Esophagus muscularis mucosa (tissue), 4 donors: ENCODE results near the gene WNT9A. TPM values are rescaled to one million over a fixed set of nuclear protein-coding genes. Genes with fewer than 3 reads are reported as not detected.

Experiments
- DNase-seq: peaks from one replicate; pipeline ENCODE4 v3.0.0-alpha.2; 2017; ENCODE audit errors: extremely low spot score
- H3K27ac ChIP-seq, 4 donors: fragments of 200-600 bp; sonication (generic); replicated peaks in 1 of 4; 1 replicate in 3 of 4; 2 replicates in 1 of 4; pipeline ENCODE4 v1.5.1; 2016 to 2019; ENCODE audit warnings: mild to moderate bottlenecking in 1 of 4
- H3K27me3 ChIP-seq, 4 donors: fragments of 200-600 bp; sonication (generic); one replicate each; pipeline versions ENCODE4 v1.5.1 to v1.6.0; 2016 to 2019
- H3K36me3 ChIP-seq, 4 donors: fragments of 200-600 bp; sonication (generic); one replicate each; pipeline ENCODE4 v1.5.1; 2016 to 2019
- H3K4me1 ChIP-seq, 4 donors: fragments of 200-600 bp; sonication (generic); one replicate each; pipeline ENCODE4 v1.5.1; 2016 to 2019
- H3K4me3 ChIP-seq, 4 donors: fragments of 200-600 bp; sonication (generic); 1 replicate in 2 of 4; 2 replicates in 2 of 4; pipeline ENCODE4 v1.5.1; 2016 to 2019; ENCODE audit warnings: mild to moderate bottlenecking in 4 of 4, moderate library complexity in 1 of 4
- H3K9me3 ChIP-seq, 4 donors: fragments of 200-600 bp; sonication (generic); 1 replicate in 3 of 4; 2 replicates in 1 of 4; pipeline ENCODE4 v1.5.1; 2016 to 2019
- CTCF ChIP-seq, 3 experiments: fragments of 200-600 bp in 2 of 3; fragments of 450-650 bp in 1 of 3; sonication (generic) in 2 of 3; IDR thresholded peaks; one replicate each; pipeline ENCODE4 v1.5.1; 2017 to 2019; ENCODE audit warnings: antibody characterized with exemption in 3 of 3, mild to moderate bottlenecking in 2 of 3, moderate library complexity in 1 of 3
- EP300 ChIP-seq: sonication (generic); formaldehyde crosslinking; IDR thresholded peaks from one replicate; pipeline ENCODE4 v1.6.1; 2017; ENCODE audit warnings: antibody characterized with exemption
- POLR2A ChIP-seq: fragments of 450-650 bp; IDR thresholded peaks from one replicate; pipeline ENCODE4 v1.6.1; 2017; ENCODE audit warnings: antibody characterized with exemption, moderate library complexity, mild to moderate bottlenecking, low read depth
- POLR2AphosphoS5 ChIP-seq, 2 donors: sonication (generic); formaldehyde crosslinking; IDR thresholded peaks; one replicate each; pipeline ENCODE4 v1.6.1; 2017; ENCODE audit warnings: antibody characterized with exemption in 2 of 2
- WGBS: methylation state at CpG from one replicate; pipeline ENCODE4 v1.1.5; 2018; 5-methylcytosine and 5-hydroxymethylcytosine counted together
- intact Hi-C: fragments of 100-400 bp; cut with DNase I; formaldehyde crosslinking; loops from one replicate; pipeline ENCODE4 v1.15.1; 2023
- total RNA-seq, 4 donors: library from RNA; depleted of rRNA; stranded (reverse); fragments of >200 nt; gene quantifications; one replicate each; pipeline versions ENCODE4 v1.1.0 to v1.2.1, GENCODE V29; 2016

The WNT9A gene
- total RNA-seq, 4 donors from 2014 or later = 7.5 to 18.1 (median 14.4) TPM

GRCh38 chr1:227923353-227924167 lies 24.2 kb downstream of the WNT9A start:
- H3K4me3 ChIP-seq = no peak overlapping the region
- intact Hi-C loops = no loop called here
- WGBS = 88% methylated on average over 12 of the region's 18 CpGs
- TF ChIP-seq CTCF (IDR thresholded peaks at IDR 0.05) (no peak), POLR2A (no peak), EP300 (no peak)
- no peak for DNase-seq
- no peaks in the 10 kb centered on the region for H3K9me3 ChIP-seq
- H3K27me3 ChIP-seq = no peaks in the 10 kb centered on the region
- H3K36me3 ChIP-seq = peaks cover 3 to 54% (median 30%) of the 10 kb centered on the region in 4 donors
- no peak overlapping the region for H3K27ac ChIP-seq
- peaks cover 0 to 24% (median 17%) of the 10 kb centered on the region in 4 donors for H3K4me1 ChIP-seq

- TF ChIP-seq EP300 = no peak
- no peak for TF ChIP-seq POLR2AphosphoS5 (IDR thresholded peaks at IDR 0.05)
- no peak for TF ChIP-seq CTCF (IDR thresholded peaks at IDR 0.05)
- no peak for TF ChIP-seq POLR2A
- no peaks in the 10 kb centered on the region for H3K9me3 ChIP-seq
- H3K4me3 ChIP-seq = no peak overlapping the region
- peaks cover 3 to 54% (median 30%) of the 10 kb centered on the region in 4 donors for H3K36me3 ChIP-seq
- H3K27me3 ChIP-seq = no peaks in the 10 kb centered on the region
- intact Hi-C loops = no loop called here
- DNase-seq = no peak
- 66% methylated on average over 11 of the region's 18 CpGs for WGBS
- no peak overlapping the region for H3K27ac ChIP-seq
- H3K4me1 ChIP-seq = peaks cover 0 to 19% (median 10%) of the 10 kb centered on the region in 4 donors
These were observed 25.0 kb downstream of the WNT9A start for GRCh38 chr1:227922501-227923352.

GRCh38 chr1:227921461-227922185 lies 26.1 kb downstream of the WNT9A start:
- Histone ChIP-seq H3K9me3 (no peaks in the 10 kb centered on the region), H3K4me1 (peaks cover 0 to 19% (median 14%) of the 10 kb centered on the region in 4 donors), H3K4me3 (no peak overlapping the region), H3K36me3 (peaks cover 3 to 54% (median 30%) of the 10 kb centered on the region in 4 donors), H3K27me3 (no peaks in the 10 kb centered on the region), H3K27ac (no peak overlapping the region)
- WGBS = 88% methylated on average over 21 of the region's 35 CpGs
- DNase-seq = no peak
- intact Hi-C loops = no loop called here
- TF ChIP-seq CTCF (IDR thresholded peaks at IDR 0.05) (no peak), POLR2AphosphoS5 (IDR thresholded peaks at IDR 0.05) (no peak), POLR2A (no peak), EP300 (no peak)

- Histone ChIP-seq H3K4me3 (no peak overlapping the region), H3K27me3 (no peaks in the 10 kb centered on the region)
These were observed 26.8 kb downstream of the WNT9A start for GRCh38 chr1:227920896-227921295.

More at GRCh38 chr1:227920896-227921295, 26.8 kb downstream of the WNT9A start:
- no peak overlapping the region for H3K27ac ChIP-seq
- intact Hi-C loops = no loop called here
- DNase-seq = no peak
- H3K4me1 ChIP-seq = peaks cover 0 to 18% (median 12%) of the 10 kb centered on the region in 4 donors
- peaks cover 3 to 54% (median 30%) of the 10 kb centered on the region in 4 donors for H3K36me3 ChIP-seq
- no peaks in the 10 kb centered on the region for H3K9me3 ChIP-seq
- TF ChIP-seq CTCF (IDR thresholded peaks at IDR 0.05) (no peak), POLR2AphosphoS5 (IDR thresholded peaks at IDR 0.05) (no peak), EP300 (no peak), POLR2A (no peak)
- WGBS = 100% methylated on average over 2 of the region's 8 CpGs
